Neural cell (in vitro differentiated cells): ENCODE data around the gene AGXT2. TPM values are rescaled to one million over a fixed set of nuclear protein-coding genes. Genes with fewer than 3 reads are reported as not detected.

Experiments used
- H2AFZ ChIP-seq: fragments of 200-600, 300-800 bp; sonication (generic), shearing (Covaris generic); 2 replicates; pipeline ENCODE4 v1.6.0; 2014; ENCODE audit warnings: low read depth, mild to moderate bottlenecking, antibody characterized with exemption, low read length, moderate library complexity
- H3F3A ChIP-seq: fragments of 200-600 bp; shearing (Covaris generic); 2 replicates; pipeline ENCODE4 v1.6.1; 2016; ENCODE audit warnings: mild to moderate bottlenecking, moderate library complexity, mixed read lengths, antibody characterized with exemption, low read length; ENCODE audit not compliant: insufficient read depth, poor library complexity, severe bottlenecking
- H3K27ac ChIP-seq: fragments of 200-600, 300-800 bp; sonication (generic), shearing (Covaris generic); 2 replicates; pipeline ENCODE4 v1.5.1; 2014; ENCODE audit warnings: mild to moderate bottlenecking, low read length, moderate library complexity
- H3K27me3 ChIP-seq: fragments of 300-800, 200-600 bp; sonication (generic), shearing (Covaris generic); 2 replicates; pipeline ENCODE4 v1.6.0; 2014; ENCODE audit warnings: mild to moderate bottlenecking, low read depth, low read length, moderate library complexity; ENCODE audit not compliant: insufficient read depth
- H3K36me3 ChIP-seq: fragments of 300-800, 200-600 bp; sonication (generic), shearing (Covaris generic); 2 replicates; pipeline ENCODE4 v1.5.1; 2014; ENCODE audit warnings: mild to moderate bottlenecking, antibody characterized with exemption, low read length, moderate library complexity; ENCODE audit not compliant: insufficient read depth
- H3K4me2 ChIP-seq: fragments of 300-800, 200-600 bp; sonication (generic), shearing (Covaris generic); 2 replicates; pipeline ENCODE4 v1.6.0; 2014; ENCODE audit warnings: mild to moderate bottlenecking, low read length
- H3K4me3 ChIP-seq: fragments of 300-800, 200-600 bp; sonication (generic), shearing (Covaris generic); 2 replicates; pipeline ENCODE4 v1.5.1; 2014; ENCODE audit warnings: mild to moderate bottlenecking, low read length, moderate library complexity
- H3K79me2 ChIP-seq: fragments of 200-600 bp; shearing (Covaris generic); replicated peaks from 2 replicates; pipeline ENCODE4 v1.6.0; 2014; ENCODE audit warnings: mild to moderate bottlenecking, low read length, moderate library complexity; ENCODE audit not compliant: insufficient read depth
- H3K9ac ChIP-seq: fragments of 300-800, 200-600 bp; sonication (generic), shearing (Covaris generic); 2 replicates; pipeline ENCODE4 v1.6.1; 2016; ENCODE audit warnings: mild to moderate bottlenecking, low read length, mixed read lengths
- H3K9me2 ChIP-seq: fragments of 200-600 bp; shearing (Covaris generic); 2 replicates; pipeline ENCODE4 v1.6.1; 2016; ENCODE audit warnings: mild to moderate bottlenecking, low read length, mixed read lengths; ENCODE audit not compliant: insufficient read depth
- H3K9me3 ChIP-seq: fragments of 200-600, 300-800 bp; sonication (generic), shearing (Covaris generic); 2 replicates; pipeline ENCODE4 v1.6.1; 2016; ENCODE audit warnings: mild to moderate bottlenecking, mixed run types, low read length, moderate library complexity, mixed read lengths
- H4K20me1 ChIP-seq: fragments of 200-600 bp; shearing (Covaris generic); 2 replicates; pipeline ENCODE4 v1.6.1; 2016; ENCODE audit warnings: mild to moderate bottlenecking, mixed run types; ENCODE audit not compliant: insufficient read depth
- CTCF ChIP-seq: fragments of 450-650 bp; IDR thresholded peaks from 2 replicates; pipeline ENCODE4 v1.5.1; 2014; ENCODE audit warnings: antibody characterized with exemption, mild to moderate bottlenecking, moderate library complexity; ENCODE audit not compliant: poor library complexity, severe bottlenecking
- EP300 ChIP-seq: fragments of 450-650 bp; conservative IDR thresholded peaks from 2 replicates; pipeline ENCODE4 v1.6.1; 2014; ENCODE audit warnings: antibody characterized with exemption, mild to moderate bottlenecking, moderate library complexity; ENCODE audit not compliant: poor library complexity, severe bottlenecking
- EZH2 ChIP-seq: fragments of 200-600, 300-800 bp; shearing (Covaris generic), sonication (generic); IDR thresholded peaks from 2 replicates; pipeline ENCODE4 v1.6.1; 2014; ENCODE audit warnings: antibody characterized with exemption, low read length, borderline replicate concordance, mild to moderate bottlenecking; ENCODE audit not compliant: insufficient read depth, poor library complexity, severe bottlenecking
- MXI1 ChIP-seq: fragments of 450-650 bp; conservative IDR thresholded peaks from 2 replicates; pipeline ENCODE4 v1.6.1; 2014; ENCODE audit warnings: antibody characterized with exemption, mild to moderate bottlenecking; ENCODE audit not compliant: poor library complexity, severe bottlenecking
- POLR2AphosphoS5 ChIP-seq: IDR thresholded peaks from 2 replicates; pipeline ENCODE4 v1.6.1; 2012
- RAD21 ChIP-seq: fragments of 450-650 bp; conservative IDR thresholded peaks from 2 replicates; pipeline ENCODE4 v1.6.1; 2014; ENCODE audit warnings: antibody characterized with exemption, mild to moderate bottlenecking, moderate library complexity
- REST ChIP-seq: IDR thresholded peaks from 2 replicates; pipeline ENCODE4 v1.6.1; 2012; ENCODE audit warnings: borderline replicate concordance
- SMC3 ChIP-seq: fragments of 450-650 bp; conservative IDR thresholded peaks from 2 replicates; pipeline ENCODE4 v1.6.1; 2014; ENCODE audit warnings: antibody characterized with exemption, mild to moderate bottlenecking, moderate library complexity; ENCODE audit not compliant: poor library complexity
- TAF1 ChIP-seq: IDR thresholded peaks from 2 replicates; pipeline ENCODE4 v1.6.1; 2012; ENCODE audit warnings: low read depth
- polyA plus RNA-seq: library from polyadenylated mRNA; depleted of rRNA; stranded (reverse); fragments of >200 nt; gene quantifications from 2 replicates; pipeline ENCODE4 v1.2.3, GENCODE V29; 2014

Gene AGXT2
- polyA plus RNA-seq, 1 donor from 2014 or later = not detected

GRCh38 chr5:35012796-35013195, 35.0 kb downstream of the AGXT2 start:
- Histone ChIP-seq H3K9me3 (no peaks in the 10 kb centered on the region), H2AFZ (no peak overlapping the region), H3F3A (no peaks in the 10 kb centered on the region), H3K27me3 (no peaks in the 10 kb centered on the region), H3K4me3 (no peak overlapping the region), H3K4me2 (no peak overlapping the region), H3K9me2 (no peaks in the 10 kb centered on the region), H3K79me2 (no peaks in the 10 kb centered on the region), H3K9ac (no peak overlapping the region), H3K36me3 (no peaks in the 10 kb centered on the region), H3K27ac (no peak overlapping the region), H4K20me1 (no peaks in the 10 kb centered on the region)
- TF ChIP-seq MXI1 (no peak), EP300 (no peak), SMC3 (no peak), EZH2 (no peak), REST (no peak), RAD21 (no peak), POLR2AphosphoS5 (no peak), TAF1 (no peak), CTCF (no peak)

- no peaks in the 10 kb centered on the region for H3K9me2 ChIP-seq
- H3K9ac ChIP-seq = no peak overlapping the region
- no peaks in the 10 kb centered on the region for H4K20me1 ChIP-seq
- no peak overlapping the region for H3K4me3 ChIP-seq
- TF ChIP-seq EZH2 (no peak), REST (no peak), MXI1 (no peak), SMC3 (no peak), CTCF (no peak), RAD21 (no peak), POLR2AphosphoS5 (no peak), TAF1 (no peak), EP300 (no peak)
- H3K9me3 ChIP-seq = no peaks in the 10 kb centered on the region
- H3K36me3 ChIP-seq = no peaks in the 10 kb centered on the region
- no peaks in the 10 kb centered on the region for H3K79me2 ChIP-seq
- no peaks in the 10 kb centered on the region for H3F3A ChIP-seq
- no peak overlapping the region for H3K27ac ChIP-seq
- no peaks in the 10 kb centered on the region for H3K27me3 ChIP-seq
- no peak overlapping the region for H3K4me2 ChIP-seq
- H2AFZ ChIP-seq = no peak overlapping the region
These were observed 35.4 kb downstream of the AGXT2 start for GRCh38 chr5:35012365-35012764.
